CD4-positive, alpha-beta T cell (primary cell): ENCODE data around the gene PPP2R2C. TPM values are rescaled to one million over a fixed set of nuclear protein-coding genes. Genes with fewer than 3 reads are reported as not detected.

Experiments
- ATAC-seq: fragments of 200-7000 bp; cut with Tn5 transposase; one replicate; pipeline ENCODE4 v1.10.0; 2022; ENCODE audit warnings: mild to moderate bottlenecking; ENCODE audit not compliant: poor library complexity
- CTCF ChIA-PET: fragments of 350-600 bp; sonication (Branson Sonifier 250); formaldehyde crosslinking; loops from one replicate; lab custom pipeline; 2021; ENCODE audit warnings: antibody characterized with exemption, inconsistent platforms; lab: Charles Lee
- POLR2A ChIA-PET: fragments of 350-600 bp; sonication (Branson Sonifier 250); formaldehyde crosslinking; loops from one replicate; lab custom pipeline; 2021; ENCODE audit warnings: antibody characterized with exemption, inconsistent platforms; lab: Charles Lee
- DNase-seq, 14 experiments: peaks; one replicate each; pipeline ENCODE4 v3.0.0-alpha.2; 2013 to 2020; ENCODE audit warnings: mixed read lengths in 2 of 14
- H3K27ac ChIP-seq, 2 donors: one replicate each; pipeline versions ENCODE4 v1.5.1 to v1.7.0; 2013; ENCODE audit warnings: low read length in 2 of 2, low read depth in 1 of 2, mild to moderate bottlenecking in 1 of 2
- H3K27me3 ChIP-seq, 2 experiments: 1 replicate in 1 of 2; 2 replicates in 1 of 2; pipeline versions ENCODE4 v1.6.1 to v1.7.0; 2013; ENCODE audit warnings: low read length in 2 of 2, control low read depth in 1 of 2, mild to moderate bottlenecking in 1 of 2, moderate library complexity in 1 of 2; ENCODE audit not compliant: insufficient read depth in 2 of 2, control insufficient read depth in 1 of 2
- H3K36me3 ChIP-seq: one replicate; pipeline ENCODE4 v1.6.1; 2013; ENCODE audit warnings: low read length, control low read depth; ENCODE audit not compliant: insufficient read depth
- H3K4me1 ChIP-seq: one replicate; pipeline ENCODE4 v1.6.1; 2013; ENCODE audit warnings: low read length, control low read depth; ENCODE audit not compliant: insufficient read depth
- H3K4me3 ChIP-seq: one replicate; pipeline ENCODE4 v1.5.1; 2013; ENCODE audit warnings: mild to moderate bottlenecking, low read length, moderate library complexity
- H3K9me3 ChIP-seq, 2 experiments: 1 replicate in 1 of 2; 2 replicates in 1 of 2; pipeline versions ENCODE4 v1.6.1 to v1.7.0; 2013; ENCODE audit warnings: low read length in 2 of 2, mild to moderate bottlenecking in 2 of 2, control low read depth in 1 of 2, moderate library complexity in 1 of 2; ENCODE audit not compliant: control insufficient read depth in 1 of 2, insufficient read depth in 1 of 2
- H3K27ac Mint-ChIP-seq: one replicate; pipeline ENCODE4 v1.8.0; 2020; ENCODE audit warnings: mixed read lengths
- H3K27me3 Mint-ChIP-seq: one replicate; pipeline ENCODE4 v1.8.0; 2021; ENCODE audit warnings: mixed read lengths
- H3K36me3 Mint-ChIP-seq: one replicate; pipeline ENCODE4 v1.8.0; 2021; ENCODE audit warnings: low read depth, mixed read lengths
- H3K4me1 Mint-ChIP-seq: one replicate; pipeline ENCODE4 v1.8.0; 2021; ENCODE audit warnings: low read depth, mixed read lengths
- H3K4me3 Mint-ChIP-seq: one replicate; pipeline ENCODE4 v1.8.0; 2020; ENCODE audit warnings: mild to moderate bottlenecking, mixed read lengths
- H3K9me3 Mint-ChIP-seq: one replicate; pipeline ENCODE4 v1.8.0; 2020; ENCODE audit warnings: mixed read lengths
- CTCF ChIP-seq: fragments of 200-600 bp; IDR thresholded peaks from one replicate; pipeline ENCODE4 v1.8.0; 2022; ENCODE audit warnings: antibody characterized with exemption, mild to moderate bottlenecking
- intact Hi-C, 2 experiments: fragments of 100-400 bp; cut with DNase I in 1 of 2; cut with micrococcal nuclease in 1 of 2; formaldehyde crosslinking; loops; one replicate each; pipeline versions ENCODE4 v1.15.1 to v1.9.0; 2023 to 2025; cut with DNase I, micrococcal nuclease
- total RNA-seq, 174 experiments: library from RNA in 2 of 174; stranded (reverse) in 2 of 174; gene quantifications; one replicate each; pipeline ENCODE4 v1.2.3 and lab custom pipeline; 2021 to 2026

The PPP2R2C gene
- total RNA-seq, 2 experiments from 2014 or later, result not detected

DNA sequence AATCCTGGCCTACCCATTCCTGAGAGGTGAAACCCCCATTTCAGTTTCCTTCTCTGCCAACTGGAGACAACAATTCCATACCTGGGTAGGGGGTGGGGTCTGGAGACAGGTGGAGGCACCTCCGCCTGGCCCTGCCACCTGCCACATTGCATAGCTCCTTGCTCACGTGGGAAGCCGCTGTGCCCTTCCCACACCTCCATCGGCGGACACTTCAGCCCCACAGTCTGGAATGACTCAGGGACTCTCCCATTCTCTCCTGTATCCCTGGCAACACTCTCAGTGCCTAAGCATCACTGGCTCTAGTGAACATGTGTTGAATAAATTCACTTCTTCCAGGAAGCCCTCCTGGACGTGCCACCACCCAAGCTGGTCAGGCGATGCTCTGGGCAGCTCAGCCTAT, 21.7 kb downstream of the PPP2R2C start:
- no peaks in the 10 kb centered on the region for H3K36me3 ChIP-seq
- Mint-ChIP-seq H3K27me3 (peaks cover 34% of the 10 kb centered on the region), H3K4me1 (no peaks in the 10 kb centered on the region), H3K9me3 (no peaks in the 10 kb centered on the region), H3K4me3 (no peak overlapping the region), H3K27ac (no peak overlapping the region), H3K36me3 (no peaks in the 10 kb centered on the region)
- peaks cover 0 to 4% of the 10 kb centered on the region in 2 experiments for H3K27me3 ChIP-seq
- intact Hi-C loops, result no loop called here
- no peaks in the 10 kb centered on the region for H3K9me3 ChIP-seq
- H3K4me3 ChIP-seq, result no peak overlapping the region
- no peak for DNase-seq
- CTCF ChIA-PET, result no interaction called here
- H3K4me1 ChIP-seq, result no peaks in the 10 kb centered on the region
- no peak for TF ChIP-seq CTCF
- ATAC-seq, result no peak
- H3K27ac ChIP-seq, result no peak overlapping the region
- POLR2A ChIA-PET, result no interaction called here

DNA sequence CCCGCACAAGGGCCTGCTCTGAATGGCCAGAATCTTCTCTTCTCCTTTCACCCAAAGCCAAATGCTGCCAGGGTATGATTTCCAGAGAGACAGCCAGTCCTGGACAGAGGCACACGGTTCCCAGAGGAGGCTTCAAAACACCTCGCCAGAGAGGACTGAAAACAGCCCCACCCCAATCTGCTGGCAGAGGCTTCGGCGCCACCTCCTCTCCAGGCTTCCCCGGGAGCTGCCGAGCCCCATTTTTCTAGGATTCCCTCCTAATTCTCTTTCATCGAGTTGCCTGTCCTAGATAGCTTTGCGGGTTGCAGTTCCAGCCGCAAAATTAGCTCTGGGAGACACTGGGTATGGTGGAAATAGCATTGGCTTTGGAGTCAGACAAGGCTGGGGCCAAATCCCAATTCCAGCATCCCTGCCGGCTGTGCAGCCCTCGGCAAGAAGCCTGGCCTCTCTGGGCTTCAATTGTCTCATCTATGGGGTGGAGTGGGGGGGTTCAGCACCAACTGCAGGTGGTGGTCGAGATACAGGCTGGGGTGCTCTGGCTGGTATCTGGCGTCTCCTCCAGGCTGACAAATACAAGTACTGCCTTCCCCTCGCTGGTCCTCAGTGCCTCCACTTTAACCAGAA, 22.6 kb downstream of the PPP2R2C start:
- H3K4me1 Mint-ChIP-seq, result no peaks in the 10 kb centered on the region
- Histone ChIP-seq H3K4me1 (no peaks in the 10 kb centered on the region), H3K36me3 (no peaks in the 10 kb centered on the region), H3K9me3 (no peaks in the 10 kb centered on the region), H3K4me3 (no peak overlapping the region), H3K27me3 (peaks cover 0 to 4% of the 10 kb centered on the region in 2 experiments), H3K27ac (no peak overlapping the region)
- POLR2A ChIA-PET, result no interaction called here
- DNase-seq (no peak), ATAC-seq (no peak)
- CTCF ChIA-PET, result no interaction called here
- no peaks in the 10 kb centered on the region for H3K9me3 Mint-ChIP-seq
- TF ChIP-seq CTCF, result no peak
- H3K4me3 Mint-ChIP-seq, result no peak overlapping the region
- H3K36me3 Mint-ChIP-seq, result no peaks in the 10 kb centered on the region
- no peak overlapping the region for H3K27ac Mint-ChIP-seq
- H3K27me3 Mint-ChIP-seq, result peaks cover 30% of the 10 kb centered on the region
- intact Hi-C loops, result no loop called here

- Mint-ChIP-seq H3K9me3 (no peaks in the 10 kb centered on the region), H3K27me3 (peaks cover 28% of the 10 kb centered on the region), H3K4me1 (no peaks in the 10 kb centered on the region), H3K4me3 (no peak overlapping the region), H3K27ac (no peak overlapping the region), H3K36me3 (no peaks in the 10 kb centered on the region)
- intact Hi-C loops, result no loop called here
- Histone ChIP-seq H3K9me3 (no peaks in the 10 kb centered on the region), H3K27me3 (peaks cover 0 to 4% of the 10 kb centered on the region in 2 experiments), H3K4me1 (no peaks in the 10 kb centered on the region), H3K36me3 (no peaks in the 10 kb centered on the region), H3K27ac (no peak overlapping the region), H3K4me3 (no peak overlapping the region)
- DNase-seq, result no peak
- POLR2A ChIA-PET, result no interaction called here
- CTCF ChIA-PET, result no interaction called here
- no peak for ATAC-seq
- TF ChIP-seq CTCF, result no peak
These were observed 23.1 kb downstream of the PPP2R2C start for GRCh38 chr4:6449335-6449734.
